GM11168 (cell line): ENCODE results near the gene NECTIN2.
"Not testable (repeated sequence)": the region's sequence is repeated elsewhere in the genome, so short reads cannot be mapped to it uniquely, and the experiment has no call there.

Experiments
- in situ Hi-C: fragments of 300-500 bp; cut with MboI; formaldehyde crosslinking; loops from one replicate; pipeline ENCODE4 v1.12.0; 2022; ENCODE audit warnings: low sequenced_read_pairs; ENCODE audit not compliant: unreplicated experiment

The NECTIN2 gene

GRCh38 chr19:44879309-44880065 lies 33.4 kb downstream of the NECTIN2 start:
- in situ Hi-C loops: no loop called here

- in situ Hi-C loops: no loop called here
These were observed 36.0 kb downstream of the NECTIN2 start for GRCh38 chr19:44882063-44882462.

GRCh38 chr19:44882619-44883397 lies 36.7 kb downstream of the NECTIN2 start:
- in situ Hi-C loops: not testable (repeated sequence)

- in situ Hi-C loops: no loop called here
These were observed 37.8 kb downstream of the NECTIN2 start for GRCh38 chr19:44883922-44884321.

- in situ Hi-C loops: no loop called here
These were observed 38.5 kb downstream of the NECTIN2 start for GRCh38 chr19:44884566-44884965.

GRCh38 chr19:44886141-44886540 lies 40.0 kb downstream of the NECTIN2 start:
- in situ Hi-C loops: no loop called here

GRCh38 chr19:44887648-44888047 lies 41.6 kb downstream of the NECTIN2 start:
- in situ Hi-C loops: no loop called here

GRCh38 chr19:44888335-44888734 lies 42.2 kb downstream of the NECTIN2 start:
- in situ Hi-C loops: not testable (repeated sequence)

- in situ Hi-C loops: no loop called here
These were observed 43.8 kb downstream of the NECTIN2 start for GRCh38 chr19:44889830-44890365.

- in situ Hi-C loops: no loop called here
These were observed 44.4 kb downstream of the NECTIN2 start for GRCh38 chr19:44890366-44891015.

- in situ Hi-C loops: no loop called here
These were observed 45.2 kb downstream of the NECTIN2 start, which contains the start of gene TOMM40 for GRCh38 chr19:44891016-44891882. Gene TOMM40, plus strand, starts transcription at chr19:44891254. Its CDS starts 162 bp downstream, at chr19:44891416.

- in situ Hi-C loops: no loop called here
These were observed 46.8 kb downstream of the NECTIN2 start for GRCh38 chr19:44892932-44893331.

- in situ Hi-C loops: no loop called here
These were observed 47.4 kb downstream of the NECTIN2 start for GRCh38 chr19:44893332-44894051.

GRCh38 chr19:44894052-44894400 lies 47.9 kb downstream of the NECTIN2 start:
- in situ Hi-C loops: no loop called here

GRCh38 chr19:44894946-44895345 lies 48.8 kb downstream of the NECTIN2 start:
- in situ Hi-C loops: no loop called here

GRCh38 chr19:44897835-44898234 lies 51.7 kb downstream of the NECTIN2 start:
- in situ Hi-C loops: no loop called here

- in situ Hi-C loops: no loop called here
These were observed 54.5 kb downstream of the NECTIN2 start for GRCh38 chr19:44900328-44901244.

GRCh38 chr19:44903216-44903601 lies 57.1 kb downstream of the NECTIN2 start:
- in situ Hi-C loops: no loop called here
